ENCODE data around the gene JPH3.
"Not testable (repeated sequence)": the region's sequence is repeated elsewhere in the genome, so short reads cannot be mapped to it uniquely, and the experiment has no call there.

The JPH3 gene

GRCh38 chr16:87569601-87570571 lies 32.4 kb upstream of the JPH3 start:
- Histone ChIP-seq H3K4me1 (ENCODE audit: insufficient read depth, low read length) (no peaks in the 10 kb centered on the region), H3K9me3 (ENCODE audit: control insufficient read depth, insufficient read depth, low read length) (no peaks in the 10 kb centered on the region), H3K9ac (ENCODE audit: low read depth, low read length) (no peak overlapping the region), H3K36me3 (ENCODE audit: insufficient read depth, low read length) (no peaks in the 10 kb centered on the region)

- Histone ChIP-seq H3K36me3 (ENCODE audit: insufficient read depth, low read length) (no peaks in the 10 kb centered on the region), H3K9ac (ENCODE audit: low read depth, low read length) (no peak overlapping the region), H3K9me3 (ENCODE audit: control insufficient read depth, insufficient read depth, low read length) (no peaks in the 10 kb centered on the region), H3K4me1 (ENCODE audit: insufficient read depth, low read length) (peaks cover 4% of the 10 kb centered on the region; the same call in 1 of the 2 replicates)
Observed at GRCh38 chr16:87570572-87570937, 31.8 kb upstream of the JPH3 start.

GRCh38 chr16:87570938-87571867 lies 31.1 kb upstream of the JPH3 start:
- H3K9ac ChIP-seq (ENCODE audit: low read depth, low read length) = no peak overlapping the region
- peaks cover 10% of the 10 kb centered on the region; the same call in 1 of the 2 replicates for H3K4me1 ChIP-seq (ENCODE audit: insufficient read depth, low read length)
- no peaks in the 10 kb centered on the region for H3K36me3 ChIP-seq (ENCODE audit: insufficient read depth, low read length)
- H3K9me3 ChIP-seq (ENCODE audit: control insufficient read depth, insufficient read depth, low read length) = no peaks in the 10 kb centered on the region

GRCh38 chr16:87571868-87572244 lies 30.5 kb upstream of the JPH3 start:
- Histone ChIP-seq H3K9ac (ENCODE audit: low read depth, low read length) (no peak overlapping the region), H3K36me3 (ENCODE audit: insufficient read depth, low read length) (no peaks in the 10 kb centered on the region), H3K4me1 (ENCODE audit: insufficient read depth, low read length) (peaks cover 14% of the 10 kb centered on the region; the same call in 1 of the 2 replicates), H3K9me3 (ENCODE audit: control insufficient read depth, insufficient read depth, low read length) (no peaks in the 10 kb centered on the region)

GRCh38 chr16:87572959-87573358 lies 29.3 kb upstream of the JPH3 start:
- Histone ChIP-seq H3K36me3 (ENCODE audit: insufficient read depth, low read length) (no peaks in the 10 kb centered on the region), H3K4me1 (ENCODE audit: insufficient read depth, low read length) (peaks cover 14% of the 10 kb centered on the region; the same call in 1 of the 2 replicates), H3K9ac (ENCODE audit: low read depth, low read length) (no peak overlapping the region), H3K9me3 (ENCODE audit: control insufficient read depth, insufficient read depth, low read length) (no peaks in the 10 kb centered on the region)

- H3K9me3 ChIP-seq (ENCODE audit: control insufficient read depth, insufficient read depth, low read length) = no peaks in the 10 kb centered on the region
- H3K9ac ChIP-seq (ENCODE audit: low read depth, low read length) = peak overlapping the region; percentile 7; the same call in 1 of the 2 replicates
- H3K36me3 ChIP-seq (ENCODE audit: insufficient read depth, low read length) = no peaks in the 10 kb centered on the region
- H3K4me1 ChIP-seq (ENCODE audit: insufficient read depth, low read length) = peaks cover 14% of the 10 kb centered on the region; the same call in 1 of the 2 replicates
Observed at GRCh38 chr16:87575027-87575804, 27.1 kb upstream of the JPH3 start.

GRCh38 chr16:87576171-87576570 lies 26.1 kb upstream of the JPH3 start:
- Histone ChIP-seq H3K36me3 (ENCODE audit: insufficient read depth, low read length) (no peaks in the 10 kb centered on the region), H3K9me3 (ENCODE audit: control insufficient read depth, insufficient read depth, low read length) (no peaks in the 10 kb centered on the region), H3K9ac (ENCODE audit: low read depth, low read length) (no peak overlapping the region), H3K4me1 (ENCODE audit: insufficient read depth, low read length) (peaks cover 14% of the 10 kb centered on the region; the same call in 1 of the 2 replicates)

- not testable (repeated sequence) for H3K36me3 ChIP-seq (ENCODE audit: insufficient read depth, low read length); H3K9me3 ChIP-seq (ENCODE audit: control insufficient read depth, insufficient read depth, low read length); H3K9ac ChIP-seq (ENCODE audit: low read depth, low read length)
- peaks cover 21% of the 10 kb centered on the region; the same call in 1 of the 2 replicates for H3K4me1 ChIP-seq (ENCODE audit: insufficient read depth, low read length)
Observed at GRCh38 chr16:87578142-87578930, 24.0 kb upstream of the JPH3 start.

GRCh38 chr16:87579691-87580090 lies 22.6 kb upstream of the JPH3 start:
- Histone ChIP-seq H3K36me3 (ENCODE audit: insufficient read depth, low read length) (no peaks in the 10 kb centered on the region), H3K9ac (ENCODE audit: low read depth, low read length) (no peak overlapping the region), H3K9me3 (ENCODE audit: control insufficient read depth, insufficient read depth, low read length) (no peaks in the 10 kb centered on the region), H3K4me1 (ENCODE audit: insufficient read depth, low read length) (peaks cover 21% of the 10 kb centered on the region; the same call in 1 of the 2 replicates)

GRCh38 chr16:87580855-87581261 lies 21.4 kb upstream of the JPH3 start:
- Histone ChIP-seq H3K4me1 (ENCODE audit: insufficient read depth, low read length) (peaks cover 14% of the 10 kb centered on the region; the same call in 1 of the 2 replicates), H3K36me3 (ENCODE audit: insufficient read depth, low read length) (no peaks in the 10 kb centered on the region), H3K9me3 (ENCODE audit: control insufficient read depth, insufficient read depth, low read length) (no peaks in the 10 kb centered on the region), H3K9ac (ENCODE audit: low read depth, low read length) (no peak overlapping the region)

GRCh38 chr16:87581857-87582215 lies 20.5 kb upstream of the JPH3 start:
- peaks cover 12% of the 10 kb centered on the region; the same call in 1 of the 2 replicates for H3K4me1 ChIP-seq (ENCODE audit: insufficient read depth, low read length)
- no peak overlapping the region for H3K9ac ChIP-seq (ENCODE audit: low read depth, low read length)
- no peaks in the 10 kb centered on the region for H3K9me3 ChIP-seq (ENCODE audit: control insufficient read depth, insufficient read depth, low read length)

GRCh38 chr16:87582216-87582965 lies 19.9 kb upstream of the JPH3 start:
- no peaks in the 10 kb centered on the region for H3K9me3 ChIP-seq (ENCODE audit: control insufficient read depth, insufficient read depth, low read length)
- H3K9ac ChIP-seq (ENCODE audit: low read depth, low read length) = no peak overlapping the region
- peaks cover 12% of the 10 kb centered on the region; the same call in 1 of the 2 replicates for H3K4me1 ChIP-seq (ENCODE audit: insufficient read depth, low read length)
- H3K36me3 ChIP-seq (ENCODE audit: insufficient read depth, low read length) = no peaks in the 10 kb centered on the region

More at GRCh38 chr16:87581857-87582215, 20.5 kb upstream of the JPH3 start:
- no peaks in the 10 kb centered on the region for H3K36me3 ChIP-seq (ENCODE audit: insufficient read depth, low read length)

GRCh38 chr16:87582966-87583325 lies 19.4 kb upstream of the JPH3 start:
- H3K9ac ChIP-seq (ENCODE audit: low read depth, low read length) = no peak overlapping the region
- H3K9me3 ChIP-seq (ENCODE audit: control insufficient read depth, insufficient read depth, low read length) = no peaks in the 10 kb centered on the region
- H3K36me3 ChIP-seq (ENCODE audit: insufficient read depth, low read length) = no peaks in the 10 kb centered on the region

More at GRCh38 chr16:87582966-87583325, 19.4 kb upstream of the JPH3 start:
- H3K4me1 ChIP-seq (ENCODE audit: insufficient read depth, low read length) = peaks cover 12% of the 10 kb centered on the region; the same call in 1 of the 2 replicates

Data from ES-I3 (cell line).